H1 (cell line): ENCODE results near the gene ELMO3. TPM values are rescaled to one million over a fixed set of nuclear protein-coding genes. Genes with fewer than 3 reads are reported as not detected.

ENCODE experiments used
- CTCF ChIA-PET: fragments of 300-600 bp; sonication (Branson Sonifier 250); formaldehyde crosslinking; loops from one replicate; lab custom pipeline; 2021; ENCODE audit not compliant: partially characterized antibody; lab: Charles Lee
- POLR2A ChIA-PET: fragments of 300-600 bp; sonication (Branson Sonifier 250); formaldehyde crosslinking; loops from one replicate; lab custom pipeline; 2021; ENCODE audit warnings: inconsistent platforms; ENCODE audit not compliant: partially characterized antibody; lab: Charles Lee
- DNase-seq, 2 experiments: peaks; one replicate each; pipeline versions ENCODE4 v3.0.0 to v3.0.0-alpha.2; 2010 to 2022; ENCODE audit warnings: low spot score in 2 of 2, low read depth in 1 of 2, mixed read lengths in 1 of 2
- FAIRE-seq: peaks from 2 replicates; lab custom pipeline; 2011; peaks lifted over from hg19 to GRCh38; lab: Jason Lieb, UNC
- H2AFZ ChIP-seq: 2 replicates; pipeline ENCODE4 v1.8.1; 2012; ENCODE audit warnings: low read length, inconsistent platforms
- H2AK5ac ChIP-seq: 2 replicates; pipeline ENCODE4 v1.6.1; 2013; ENCODE audit warnings: low read depth, low read length
- H2BK120ac ChIP-seq: replicated peaks from 2 replicates; pipeline ENCODE3; 2013; ENCODE audit warnings: low read depth, low read length, inconsistent platforms
- H2BK12ac ChIP-seq: 2 replicates; pipeline ENCODE4 v1.6.1; 2013; ENCODE audit warnings: low read depth, low read length
- H2BK15ac ChIP-seq: 2 replicates; pipeline ENCODE4 v1.6.1; 2013; ENCODE audit warnings: low read length
- H2BK20ac ChIP-seq: 2 replicates; pipeline ENCODE4 v1.6.1; 2013; ENCODE audit warnings: low read length
- H2BK5ac ChIP-seq: 2 replicates; pipeline ENCODE4 v1.6.1; 2013; ENCODE audit warnings: low read depth, low read length
- H3K14ac ChIP-seq: 2 replicates; pipeline ENCODE4 v1.6.1; 2013; ENCODE audit warnings: inconsistent platforms; ENCODE audit not compliant: insufficient read length
- H3K18ac ChIP-seq: 2 replicates; pipeline ENCODE4 v1.6.1; 2013; ENCODE audit warnings: low read length; ENCODE audit errors: extremely low read depth
- H3K23ac ChIP-seq: 2 replicates; pipeline ENCODE4 v1.6.1; 2013; ENCODE audit warnings: inconsistent platforms; ENCODE audit not compliant: insufficient read length
- H3K23me2 ChIP-seq: 2 replicates; pipeline ENCODE4 v1.6.1; 2013; ENCODE audit warnings: low read depth, low read length
- H3K27ac ChIP-seq: 2 replicates; pipeline ENCODE4 v1.6.1; 2011; ENCODE audit warnings: low read depth, low read length, inconsistent platforms
- H3K27me3 ChIP-seq, 4 experiments: replicated peaks in 1 of 4; 1 replicate in 1 of 4; 2 replicates in 3 of 4; pipeline versions ENCODE4 v1.6.1 to v1.8.1; 2011 to 2013; ENCODE audit warnings: low read length in 3 of 4, mild to moderate bottlenecking in 3 of 4, inconsistent platforms in 2 of 4, mixed read lengths in 2 of 4, moderate library complexity in 1 of 4; ENCODE audit not compliant: control insufficient read depth in 3 of 4, insufficient read depth in 3 of 4; ENCODE audit errors: extremely low read depth in 1 of 4
- H3K36me3 ChIP-seq, 4 experiments: 2 replicates each; pipeline versions ENCODE4 v1.6.1 to v1.8.1; 2011 to 2013; ENCODE audit warnings: mild to moderate bottlenecking in 4 of 4, low read length in 3 of 4, moderate library complexity in 2 of 4, control low read depth in 1 of 4, inconsistent platforms in 1 of 4; ENCODE audit not compliant: insufficient read depth in 4 of 4, control insufficient read depth in 2 of 4
- H3K4ac ChIP-seq: replicated peaks from 2 replicates; pipeline ENCODE3; 2013; ENCODE audit warnings: low read length, low read depth, mixed read lengths, inconsistent platforms; ENCODE audit not compliant: insufficient read length
- H3K4me1 ChIP-seq, 4 experiments: replicated peaks in 1 of 4; 1 replicate in 1 of 4; 2 replicates in 3 of 4; pipeline versions ENCODE4 v1.6.1 to v1.8.1; 2011 to 2013; ENCODE audit warnings: low read length in 3 of 4, inconsistent platforms in 2 of 4, mixed read lengths in 1 of 4; ENCODE audit not compliant: insufficient read depth in 4 of 4, control insufficient read depth in 3 of 4
- H3K4me2 ChIP-seq, 2 experiments: 2 replicates each; pipeline versions ENCODE4 v1.6.1 to v1.8.1; 2011 to 2013; ENCODE audit warnings: low read depth in 2 of 2, low read length in 2 of 2, control low read depth in 1 of 2, inconsistent platforms in 1 of 2, mild to moderate bottlenecking in 1 of 2; ENCODE audit not compliant: insufficient read depth in 1 of 2
- H3K4me3 ChIP-seq, 4 experiments: fragments of 200-600, 300-600 bp in 1 of 4; sonication (generic), shearing (Covaris generic), sonication (Bioruptor Twin) in 1 of 4; 2 replicates each; pipeline versions ENCODE4 v1.5.1 to v1.8.1; 2011 to 2016; ENCODE audit warnings: low read length in 4 of 4, low read depth in 3 of 4, control low read depth in 2 of 4, inconsistent platforms in 2 of 4, mild to moderate bottlenecking in 2 of 4, mixed read lengths in 1 of 4, moderate library complexity in 1 of 4; ENCODE audit not compliant: insufficient read depth in 2 of 4; ENCODE audit errors: extremely low read depth in 1 of 4
- H3K56ac ChIP-seq: replicated peaks from 2 replicates; pipeline ENCODE3; 2013; ENCODE audit warnings: low read depth, mild to moderate bottlenecking, mixed read lengths, low read length, inconsistent platforms; ENCODE audit not compliant: insufficient read length
- H3K79me1 ChIP-seq: 2 replicates; pipeline ENCODE4 v1.6.1; 2013; ENCODE audit warnings: low read depth, low read length, control low read depth
- H3K79me2 ChIP-seq, 2 experiments: 2 replicates each; pipeline versions ENCODE4 v1.6.1 to v1.8.1; 2012 to 2013; ENCODE audit warnings: low read length in 2 of 2, mild to moderate bottlenecking in 2 of 2, inconsistent platforms in 1 of 2; ENCODE audit not compliant: insufficient read depth in 2 of 2, control insufficient read depth in 1 of 2
- H3K9ac ChIP-seq, 4 experiments: replicated peaks in 1 of 4; 1 replicate in 1 of 4; 2 replicates in 3 of 4; pipeline versions ENCODE4 v1.6.1 to v1.8.1; 2011 to 2013; ENCODE audit warnings: low read depth in 3 of 4, low read length in 3 of 4, control low read depth in 2 of 4, mild to moderate bottlenecking in 2 of 4, moderate library complexity in 2 of 4, inconsistent platforms in 1 of 4; ENCODE audit errors: extremely low read depth in 1 of 4
- H3K9me3 ChIP-seq, 2 experiments: 2 replicates each; pipeline versions ENCODE4 v1.6.1 to v1.8.1; 2012 to 2013; ENCODE audit warnings: mild to moderate bottlenecking in 2 of 2, moderate library complexity in 2 of 2, control low read depth in 1 of 2, inconsistent platforms in 1 of 2, low read depth in 1 of 2, low read length in 1 of 2, mixed read lengths in 1 of 2; ENCODE audit not compliant: insufficient read depth in 2 of 2
- H4K20me1 ChIP-seq, 2 experiments: replicated peaks in 1 of 2; 2 replicates each; pipeline versions ENCODE3 to v1.8.1; 2011 to 2013; ENCODE audit warnings: inconsistent platforms in 2 of 2, low read length in 2 of 2, mild to moderate bottlenecking in 1 of 2; ENCODE audit not compliant: insufficient read depth in 2 of 2, control insufficient read depth in 1 of 2
- H4K5ac ChIP-seq: 2 replicates; pipeline ENCODE4 v1.6.1; 2013; ENCODE audit warnings: low read length, low read depth, mixed read lengths, inconsistent platforms; ENCODE audit not compliant: insufficient read length
- H4K8ac ChIP-seq: 2 replicates; pipeline ENCODE4 v1.8.0; 2013; ENCODE audit warnings: mild to moderate bottlenecking, moderate library complexity, low read length, inconsistent platforms; ENCODE audit not compliant: insufficient read depth; ENCODE audit errors: extremely low read depth
- H4K91ac ChIP-seq: replicated peaks from 2 replicates; pipeline ENCODE3; 2013; ENCODE audit warnings: low read length, mixed read lengths, inconsistent platforms; ENCODE audit not compliant: insufficient read length
- CTCF ChIP-seq, 3 experiments: IDR thresholded peaks; 1 replicate in 2 of 3; 2 replicates in 1 of 3; pipeline versions ENCODE4 v1.5.1 to v1.6.1; 2011; ENCODE audit warnings: low read length in 3 of 3, mild to moderate bottlenecking in 3 of 3, inconsistent platforms in 2 of 3, low read depth in 1 of 3, moderate library complexity in 1 of 3; ENCODE audit not compliant: insufficient read depth in 1 of 3; ENCODE audit errors: control extremely low read depth in 1 of 3
- EP300 ChIP-seq, 2 experiments: IDR thresholded peaks; 1 replicate in 1 of 2; 2 replicates in 1 of 2; pipeline ENCODE4 v1.6.1; 2011 to 2012; ENCODE audit warnings: low read depth in 2 of 2, low read length in 2 of 2, mild to moderate bottlenecking in 2 of 2, borderline replicate concordance in 1 of 2, inconsistent platforms in 1 of 2, moderate library complexity in 1 of 2
- HDAC2 ChIP-seq, 2 experiments: fragments of 300-600 bp in 1 of 2; sonication (generic) in 1 of 2; IDR thresholded peaks; 2 replicates each; pipeline ENCODE4 v1.6.1; 2011 to 2012; ENCODE audit warnings: low read depth in 2 of 2, low read length in 2 of 2, mild to moderate bottlenecking in 2 of 2, moderate library complexity in 2 of 2, borderline replicate concordance in 1 of 2, inconsistent platforms in 1 of 2
- JUND ChIP-seq: IDR thresholded peaks from 2 replicates; pipeline ENCODE4 v1.6.1; 2011; ENCODE audit warnings: mild to moderate bottlenecking, improper control_type of control experiment, low read length
- NRF1 ChIP-seq: IDR thresholded peaks from 2 replicates; pipeline ENCODE4 v1.6.1; 2011; ENCODE audit warnings: mild to moderate bottlenecking, low read depth, low read length, improper control_type of control experiment
- RXRA ChIP-seq: IDR thresholded peaks from 2 replicates; pipeline ENCODE4 v1.6.1; 2011; ENCODE audit warnings: low read depth, mild to moderate bottlenecking, low read length, moderate library complexity; ENCODE audit not compliant: insufficient read depth
- SP2 ChIP-seq: IDR thresholded peaks from 2 replicates; pipeline ENCODE4 v1.6.1; 2012; ENCODE audit warnings: mild to moderate bottlenecking, low read length, inconsistent platforms
- SP4 ChIP-seq: IDR thresholded peaks from 2 replicates; pipeline ENCODE4 v1.6.1; 2012; ENCODE audit warnings: low read length, inconsistent platforms
- WGBS, 2 experiments: shearing (Covaris generic) in 1 of 2; methylation state at CpG; one replicate each; pipeline versions ENCODE4 v1.1.6 to v1.1.7; 2013 to 2015; ENCODE audit warnings: low lambda C conversion rate in 2 of 2, mixed read lengths in 2 of 2, inconsistent platforms in 1 of 2, low coverage in 1 of 2, missing lambda C conversion rate in 1 of 2; ENCODE audit not compliant: insufficient replicate concordance in 2 of 2, insufficient coverage in 1 of 2, insufficient read length in 1 of 2; ENCODE audit errors: extremely low coverage in 1 of 2, missing lambda C conversion rate in 1 of 2; 5-methylcytosine and 5-hydroxymethylcytosine counted together
- polyA plus RNA-seq, 7 experiments: library from polyadenylated mRNA; depleted of rRNA in 3 of 7; stranded (reverse) in 5 of 7; unstranded in 2 of 7; fragments of >200 nt in 5 of 7; fragments of 200-250 nt in 2 of 7; gene quantifications; 1 replicate in 5 of 7; 2 replicates in 1 of 7; 4 replicates in 1 of 7; pipeline versions ENCODE4 v1.2.1 to v1.2.3, GENCODE V29; 2011 to 2013; ENCODE audit warnings: missing spikeins in 2 of 7, mixed read lengths in 2 of 7
- total RNA-seq: library from RNA; stranded (reverse); fragmentation: NEBNext Ultra II Directional; extraction: Animal tissue kit (Norgen Biotek cat#: 25700); gene quantifications from 2 replicates; pipeline ENCODE4 v1.2.1, GENCODE V29; 2021

ELMO3 gene
- total and polyA plus RNA-seq, 2 of the 8 experiments (the other 6 are each of a cell fraction or from before 2014, with no cell fraction given), result 9.6 to 10.9 TPM

- Histone ChIP-seq H3K9me3 (no peaks in the 10 kb centered on the region), H2AFZ (no peak overlapping the region), H4K91ac (no peak overlapping the region), H3K18ac (no peak overlapping the region), H3K27me3 (peaks cover 8 to 32% (median 19%) of the 10 kb centered on the region in 4 experiments), H3K56ac (no peak overlapping the region), H3K4ac (peak overlapping the region; percentile 69), H4K8ac (no peak overlapping the region; the same call in 1 of the 2 replicates), H2AK5ac (no peak overlapping the region), H2BK120ac (no peak overlapping the region), H3K27ac (no peak overlapping the region), H2BK5ac (no peak overlapping the region), H3K23ac (no peak overlapping the region), H3K4me2 (no peak overlapping the region), H3K36me3 (no peaks in the 10 kb centered on the region; a peak in 1 of 8 replicates), H2BK12ac (no peak overlapping the region), H3K14ac (no peak overlapping the region), H3K4me3 (no peak overlapping the region), H3K23me2 (peaks cover 13% of the 10 kb centered on the region; the same call in 1 of the 2 replicates), H3K79me1 (peaks cover under 1% of the 10 kb centered on the region; the same call in 1 of the 2 replicates), H4K20me1 (peaks cover 2 to 17% of the 10 kb centered on the region in 2 experiments), H2BK15ac (no peak overlapping the region), H3K9ac (no peak overlapping the region), H3K79me2 (peaks cover under 1 to 7% of the 10 kb centered on the region in 2 experiments), H2BK20ac (no peak overlapping the region), H4K5ac (no peak overlapping the region), H3K4me1 (peaks cover 0 to 17% (median 10%) of the 10 kb centered on the region in 4 experiments; a peak in 6 of 7 replicates)
- no peak for FAIRE-seq
- no peak for DNase-seq
- ChIA-PET POLR2A (interaction anchor here (0.5 to 1.6 kb wide), 4 partner anchors 11 to 235 kb away, joined by 3 to 8 read pairs (median 4); no protein-coding TSS in a partner anchor), CTCF (interaction anchor here (0.6 to 9.3 kb wide), 9 partner anchors 12 to 756 kb away, joined by 3 to 151 read pairs (median 3); partner anchors contain the start of genes ELMO3, FBXL8, HSF4 and LCAT)
- whole genome bisulfite sequencing, 2 experiments, result 91% methylated on average over 24 of the region's 26 CpGs; no CpG with 5 or more reads in 1 of the 2 experiments
- TF ChIP-seq JUND, result no peak
- no peak for TF ChIP-seq RXRA
- no peak for TF ChIP-seq CTCF (IDR thresholded peaks at IDR 0.05; ENCODE audit: control extremely low read depth in 1 of 3, insufficient read depth in 1 of 3, low read depth in 1 of 3, low read length in 3 of 3)
- TF ChIP-seq SP2, result no peak
- no peak for TF ChIP-seq SP4
- TF ChIP-seq NRF1, result no peak
- TF ChIP-seq HDAC2 (IDR thresholded peaks at IDR 0.05; ENCODE audit: borderline replicate concordance in 1 of 2, low read depth in 2 of 2, low read length in 2 of 2), result no peak
- TF ChIP-seq EP300 (IDR thresholded peaks at IDR 0.05; ENCODE audit: borderline replicate concordance in 1 of 2, low read depth in 2 of 2, low read length in 2 of 2), result no peak
These were observed 11.6 kb upstream of the ELMO3 start for GRCh38 chr16:67187175-67187890.
